Small intestine (tissue), 7 donors: ENCODE measurements around the gene PAPSS2. TPM values are rescaled to one million over a fixed set of nuclear protein-coding genes. Genes with fewer than 3 reads are reported as not detected.

ENCODE experiments used
- DNase-seq, 2 donors: peaks; one replicate each; pipeline versions ENCODE4 v3.0.0 to v3.0.0-alpha.2; 2013
- FAIRE-seq: peaks from 2 replicates; lab custom pipeline; 2012; peaks lifted over from hg19 to GRCh38; lab: Jason Lieb, UNC
- H3K27ac ChIP-seq, 3 donors: one replicate each; pipeline ENCODE4 v1.5.1; 2013; ENCODE audit warnings: low read length in 2 of 3, mild to moderate bottlenecking in 2 of 3, control low read depth in 1 of 3, inconsistent platforms in 1 of 3, low read depth in 1 of 3, moderate library complexity in 1 of 3
- H3K27me3 ChIP-seq, 3 donors: one replicate each; pipeline ENCODE4 v1.6.1; 2013; ENCODE audit warnings: low read length in 3 of 3, inconsistent platforms in 1 of 3; ENCODE audit not compliant: control insufficient read depth in 3 of 3, insufficient read depth in 3 of 3
- H3K36me3 ChIP-seq, 3 donors: one replicate each; pipeline ENCODE4 v1.6.1; 2013; ENCODE audit warnings: low read length in 3 of 3, inconsistent platforms in 1 of 3, low read depth in 1 of 3, mild to moderate bottlenecking in 1 of 3, moderate library complexity in 1 of 3; ENCODE audit not compliant: control insufficient read depth in 3 of 3, insufficient read depth in 2 of 3
- H3K4me1 ChIP-seq, 3 donors: one replicate each; pipeline ENCODE4 v1.6.1; 2013; ENCODE audit warnings: low read length in 2 of 3, inconsistent platforms in 1 of 3, low read depth in 1 of 3, mild to moderate bottlenecking in 1 of 3, moderate library complexity in 1 of 3; ENCODE audit not compliant: control insufficient read depth in 3 of 3, insufficient read depth in 2 of 3
- H3K4me3 ChIP-seq, 3 donors: one replicate each; pipeline ENCODE4 v1.5.1; 2013; ENCODE audit warnings: low read length in 3 of 3, control low read depth in 1 of 3, inconsistent platforms in 1 of 3, low read depth in 1 of 3, mild to moderate bottlenecking in 1 of 3, moderate library complexity in 1 of 3
- H3K9me3 ChIP-seq, 2 donors: one replicate each; pipeline ENCODE4 v1.6.1; 2013; ENCODE audit warnings: low read depth in 1 of 2, low read length in 1 of 2; ENCODE audit not compliant: control insufficient read depth in 2 of 2, insufficient read depth in 1 of 2
- WGBS, 3 donors: extraction: QIAGEN DNeasy Blood & Tissue Kit; methylation state at CpG; one replicate each; pipeline ENCODE4 v1.1.7; 2013; 5-methylcytosine and 5-hydroxymethylcytosine counted together
- polyA plus RNA-seq, 4 donors: library from polyadenylated mRNA; stranded (reverse) in 3 of 4; unstranded in 1 of 4; fragments of 200-250 nt in 3 of 4; fragments of 120-200 nt in 1 of 4; gene quantifications; one replicate each; pipeline versions ENCODE4 v1.2.1 to v1.2.3, GENCODE V29; 2013
- donor health status: healthy with polysubstance abuse.
- donor health status: control.
- donor health status: control.
- donor health status: Bipolar disorder and iron deficiency.
- donor health status: healthy.

Gene PAPSS2
- polyA plus RNA-seq, 4 donors = 28.4 to 90.5 (median 58.1) TPM

- DNase-seq (no peak), FAIRE-seq (no peak)
- Histone ChIP-seq H3K4me1 (no peaks in the 10 kb centered on the region), H3K4me3 (no peak overlapping the region), H3K9me3 (no peaks in the 10 kb centered on the region), H3K27ac (no peak overlapping the region), H3K27me3 (no peaks in the 10 kb centered on the region), H3K36me3 (peaks cover 2 to 15% (median 6%) of the 10 kb centered on the region in 3 donors)
- WGBS, 3 donors = 86 to 94% (median 92%) methylated on average over 3 of the region's 3 CpGs
Measured at GRCh38 chr10:87790185-87790584, 130.5 kb downstream of the PAPSS2 start.

GRCh38 chr10:87794285-87794684 is 134.6 kb downstream of the PAPSS2 start:
- FAIRE-seq = no peak
- WGBS, 3 donors = 74 to 81% (median 76%) methylated on average over 3 of the region's 3 CpGs

More at GRCh38 chr10:87794285-87794684, 134.6 kb downstream of the PAPSS2 start:
- DNase-seq = no peak
- Histone ChIP-seq H3K27me3 (no peaks in the 10 kb centered on the region), H3K36me3 (peaks cover 4 to 10% (median 8%) of the 10 kb centered on the region in 3 donors), H3K4me1 (no peaks in the 10 kb centered on the region), H3K4me3 (no peak overlapping the region), H3K9me3 (no peaks in the 10 kb centered on the region), H3K27ac (no peak overlapping the region)

Other genes starting within 250 kb of the PAPSS2 start
- gene MINPP1, start 155.0 kb upstream of the PAPSS2 start, polyA plus RNA-seq = 10 to 100 TPM; 11.2 to 45.6 (median 21.4) TPM
- 10 to 100 TPM in 2 of 4 donors, 1 to 10 TPM in 2; 5.1 to 34.4 (median 11.4) TPM for gene ATAD1, start 158.3 kb downstream of the PAPSS2 start, polyA plus RNA-seq
- 1 to 10 TPM in 1 of 4 donors, under 1 TPM in 2, not detected in 1; 0.27 to 1.3 (median 0.55) TPM for gene KLLN, start 203.7 kb downstream of the PAPSS2 start, polyA plus RNA-seq
- gene PTEN, start 203.7 kb downstream of the PAPSS2 start, polyA plus RNA-seq = 10 to 100 TPM; 18.8 to 73.2 (median 27.7) TPM